Stimulated activated CD8-positive, alpha-beta memory T cell treated with anti-CD3 and anti-CD28 coated beads, Interleukin-12 subunit alpha, Interleukin-12 subunit beta, amount 100 ng/mL, for 1 hour (primary cell): Measurements from ENCODE around the gene TAF13.

ENCODE experiments used
- DNase-seq: peaks from one replicate; pipeline ENCODE4 v3.0.0-alpha.2; 2020; ENCODE audit warnings: low read depth

Gene TAF13, protein sequence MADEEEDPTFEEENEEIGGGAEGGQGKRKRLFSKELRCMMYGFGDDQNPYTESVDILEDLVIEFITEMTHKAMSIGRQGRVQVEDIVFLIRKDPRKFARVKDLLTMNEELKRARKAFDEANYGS

GRCh38 chr1:109075531-109076490 lies at the start of gene TAF13:
Gene TAF13, minus strand, starts transcription at chr1:109076003. Its CDS starts 56 bp downstream, at chr1:109075947.
- DNase-seq, result peak; percentile 78

DNA sequence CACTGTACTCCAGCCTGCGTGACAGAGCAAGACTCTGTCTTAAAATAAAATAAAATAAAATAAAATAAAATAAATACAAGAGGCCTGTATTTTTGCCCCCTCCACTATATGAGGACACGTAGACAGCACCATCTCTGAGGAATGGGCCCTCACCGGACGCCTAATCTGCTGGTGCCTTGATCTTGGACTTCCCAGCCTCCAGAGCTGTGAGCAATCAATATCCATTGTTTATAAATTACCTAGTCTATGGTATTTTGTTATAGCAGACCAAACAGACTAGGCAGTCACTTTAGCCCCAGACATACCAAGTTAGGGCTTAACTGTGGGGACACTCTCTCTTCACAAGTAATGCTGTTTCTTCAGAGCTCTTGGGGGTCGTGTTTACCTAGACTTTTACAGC lies 44.6 kb upstream of the TAF13 start:
- DNase-seq, result no peak

- DNase-seq, result no peak
These were observed 42.3 kb upstream of the TAF13 start for GRCh38 chr1:109118089-109118488.

- DNase-seq, result no peak
These were observed 40.5 kb upstream of the TAF13 start for GRCh38 chr1:109116286-109116685.

- DNase-seq, result no peak
These were observed 39.9 kb upstream of the TAF13 start for GRCh38 chr1:109115685-109116084.

DNA sequence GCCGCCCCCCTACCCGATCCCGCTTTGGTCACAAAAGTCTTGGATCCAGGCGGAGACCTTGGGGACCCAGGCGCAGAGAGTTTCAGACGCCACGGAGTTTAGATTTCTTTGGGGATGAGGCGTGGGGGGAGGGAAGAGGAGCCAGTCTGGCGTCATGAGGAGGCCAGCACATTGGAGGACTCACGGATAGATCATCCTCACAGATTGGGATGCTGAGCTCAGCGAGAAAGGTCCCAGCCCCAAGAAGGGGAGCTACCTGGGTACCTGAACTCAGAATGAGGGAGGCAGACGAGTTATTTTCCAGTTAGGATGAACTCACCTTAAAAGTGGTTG lies 38.5 kb upstream of the TAF13 start:
- DNase-seq, result no peak

DNA sequence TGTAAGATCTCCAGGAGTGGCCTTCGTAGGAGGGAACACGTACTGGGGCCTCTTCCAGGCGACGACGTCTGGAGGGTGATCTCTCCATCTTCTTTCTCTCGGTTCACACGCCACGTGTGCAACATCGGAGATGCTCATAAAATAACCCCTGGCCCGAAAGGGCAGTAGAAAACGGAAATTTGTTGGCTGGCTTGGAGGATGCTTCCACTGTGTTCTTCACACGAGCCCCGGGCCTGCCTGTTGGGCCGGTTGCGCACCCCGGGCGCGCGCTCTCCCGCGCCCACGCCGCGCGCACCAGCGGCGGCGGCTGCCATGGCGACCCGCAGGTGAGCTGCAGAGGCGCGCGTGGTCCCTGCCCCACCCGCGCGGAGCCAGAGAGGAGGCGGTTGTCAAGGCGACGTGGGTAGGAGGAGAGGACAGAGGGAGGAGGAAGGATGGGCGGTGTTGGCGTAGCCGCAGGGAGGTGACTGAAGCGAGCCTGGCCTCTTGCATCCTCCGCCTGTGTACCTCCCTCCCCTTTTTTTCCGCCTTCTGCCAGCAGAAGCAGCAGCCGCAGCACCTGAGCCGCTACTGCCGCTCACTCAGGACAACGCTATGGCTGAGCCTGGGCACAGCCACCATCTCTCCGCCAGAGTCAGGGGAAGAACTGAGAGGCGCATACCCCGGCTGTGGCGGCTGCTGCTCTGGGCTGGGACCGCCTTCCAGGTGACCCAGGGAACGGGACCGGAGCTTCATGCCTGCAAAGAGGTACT lies 38.0 kb upstream of the TAF13 start, which contains the start of gene ELAPOR1:
Gene ELAPOR1 (plus strand): TSS at position 526 of the 752 bp plus-strand sequence. CDS start 69 bp downstream, at position 595.
- peak; percentile 78 for DNase-seq

- DNase-seq, result peak; percentile 86
These were observed 37.0 kb upstream of the TAF13 start for GRCh38 chr1:109112652-109113285.

DNA sequence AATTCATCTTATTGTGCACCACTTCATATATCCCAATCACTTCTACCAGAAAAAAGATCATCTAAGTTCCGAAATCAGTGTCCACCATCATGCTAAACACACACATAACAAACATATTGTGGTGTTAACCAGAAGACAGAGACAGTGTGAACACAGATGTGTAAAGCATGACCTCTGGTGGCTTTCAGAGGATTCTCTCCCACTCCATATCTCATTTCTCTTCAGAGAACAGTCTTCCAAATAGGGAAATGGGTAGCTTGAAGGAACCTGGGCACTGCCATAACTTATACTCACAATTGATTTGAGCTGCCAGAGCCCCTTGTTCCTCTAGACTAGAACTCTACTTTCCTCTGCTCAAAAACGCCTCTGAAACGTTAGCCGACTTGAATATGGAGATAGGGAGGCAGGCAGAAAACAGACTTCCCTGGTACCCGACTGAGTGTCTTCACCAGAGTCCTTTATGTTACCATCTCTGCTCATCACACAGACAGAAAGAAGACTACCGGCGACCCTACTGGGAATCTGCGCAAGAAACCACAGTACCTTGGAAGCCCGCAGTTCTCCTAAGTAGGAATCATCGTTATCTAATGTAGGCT lies 36.4 kb upstream of the TAF13 start:
- no peak for DNase-seq

GRCh38 chr1:109111386-109112055 lies 35.7 kb upstream of the TAF13 start:
- no peak for DNase-seq

- DNase-seq, result no peak
These were observed 34.1 kb upstream of the TAF13 start for GRCh38 chr1:109109906-109110305.

DNA sequence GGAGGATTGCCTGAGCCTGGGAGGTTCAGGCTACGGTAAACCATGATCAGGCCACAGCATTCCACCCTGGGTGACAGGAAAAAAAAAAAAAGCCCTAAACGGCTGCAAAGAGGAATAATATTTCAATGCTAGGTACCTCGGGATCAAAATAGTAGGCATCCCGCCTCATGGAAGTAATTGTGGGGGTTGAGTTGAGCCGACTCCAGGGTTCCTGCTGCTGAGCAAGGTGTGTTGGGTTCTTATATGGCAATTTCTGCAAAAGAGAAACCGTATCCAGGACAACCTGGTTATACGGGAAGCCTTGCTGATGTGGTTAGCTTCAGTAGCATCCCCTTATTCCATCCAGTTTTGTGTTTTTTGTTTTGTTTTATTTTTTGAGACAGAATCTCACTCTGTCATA lies 32.0 kb upstream of the TAF13 start:
- DNase-seq, result no peak

DNA sequence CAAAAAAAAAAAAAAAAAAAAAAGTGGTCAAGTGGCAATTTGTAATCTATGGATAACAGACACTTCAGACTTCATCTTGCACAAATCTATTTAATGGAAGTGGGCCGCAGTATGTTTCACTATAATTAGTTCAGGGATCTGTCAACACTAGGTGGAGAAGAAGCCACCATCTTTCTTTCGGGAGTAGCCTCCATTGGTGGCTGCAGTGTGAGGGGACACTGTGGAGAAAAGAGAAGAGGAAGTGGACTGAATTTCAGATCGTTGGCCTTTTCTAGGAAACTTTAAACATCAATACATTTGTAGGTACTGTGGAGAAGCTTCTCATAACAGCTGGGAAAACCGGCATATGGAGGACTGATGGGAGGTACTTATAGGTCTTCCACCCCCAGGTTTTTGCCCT lies 30.1 kb upstream of the TAF13 start:
- no peak for DNase-seq

GRCh38 chr1:109104364-109105151 lies 28.8 kb upstream of the TAF13 start:
- DNase-seq, result no peak

GRCh38 chr1:109099938-109100773 lies 24.4 kb upstream of the TAF13 start:
- peak; percentile 93 for DNase-seq

DNA sequence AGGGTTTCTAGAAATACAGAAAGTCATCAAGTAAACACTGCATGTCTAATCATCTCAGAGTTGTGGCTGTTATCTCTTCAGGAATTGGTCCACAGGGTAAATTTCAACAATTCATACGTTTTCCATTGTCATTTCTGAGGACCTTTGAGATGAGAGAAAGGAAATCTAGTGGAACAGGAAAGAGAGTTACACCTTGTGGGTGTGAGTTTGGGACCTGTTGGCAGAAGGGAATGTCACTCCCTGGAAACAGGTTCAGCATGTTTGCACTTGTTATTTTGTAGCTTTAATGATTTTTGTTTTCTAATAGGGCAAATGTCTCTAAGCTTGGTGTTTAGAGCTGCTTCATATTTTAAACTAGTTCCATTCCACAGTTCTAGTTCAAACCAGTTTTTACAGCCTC lies 20.3 kb upstream of the TAF13 start:
- no peak for DNase-seq

GRCh38 chr1:109095631-109096030 lies 19.8 kb upstream of the TAF13 start:
- DNase-seq, result no peak

- no peak for DNase-seq
These were observed 19.1 kb upstream of the TAF13 start for GRCh38 chr1:109094871-109095270.

DNA sequence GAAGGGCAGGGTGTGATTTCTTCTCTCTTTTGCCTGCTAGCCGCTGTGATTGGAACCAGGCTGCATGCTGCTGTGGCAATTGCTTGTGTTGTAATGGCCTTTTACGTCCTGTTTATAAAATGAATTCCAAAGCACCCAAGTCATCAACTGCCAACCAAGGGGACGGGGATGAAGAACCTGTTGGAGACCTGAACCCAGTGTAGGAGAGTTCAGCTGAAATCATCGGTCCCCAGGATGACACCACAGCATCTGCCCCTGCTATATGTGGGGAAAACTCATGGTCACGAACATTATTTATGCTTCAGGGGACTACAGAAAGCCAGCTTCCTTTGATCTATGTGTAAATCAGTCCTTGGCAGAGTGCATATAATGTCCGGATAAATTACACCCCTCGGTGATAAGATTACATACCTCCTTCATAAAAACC lies 18.6 kb upstream of the TAF13 start:
- no peak for DNase-seq

GRCh38 chr1:109091839-109092193 lies 16.0 kb upstream of the TAF13 start:
- no peak for DNase-seq
